Right hindlimb (tissue), 1 donor: Measurements from ENCODE around the gene AP1S2.
"Not testable (repeated sequence)": the region's sequence is repeated elsewhere in the genome, so short reads cannot be mapped to it uniquely, and the experiment has no call there.

ENCODE experiments used
- DNase-seq: peaks from one replicate; pipeline ENCODE4 v3.0.0-alpha.2; 2018

Gene AP1S2

DNA sequence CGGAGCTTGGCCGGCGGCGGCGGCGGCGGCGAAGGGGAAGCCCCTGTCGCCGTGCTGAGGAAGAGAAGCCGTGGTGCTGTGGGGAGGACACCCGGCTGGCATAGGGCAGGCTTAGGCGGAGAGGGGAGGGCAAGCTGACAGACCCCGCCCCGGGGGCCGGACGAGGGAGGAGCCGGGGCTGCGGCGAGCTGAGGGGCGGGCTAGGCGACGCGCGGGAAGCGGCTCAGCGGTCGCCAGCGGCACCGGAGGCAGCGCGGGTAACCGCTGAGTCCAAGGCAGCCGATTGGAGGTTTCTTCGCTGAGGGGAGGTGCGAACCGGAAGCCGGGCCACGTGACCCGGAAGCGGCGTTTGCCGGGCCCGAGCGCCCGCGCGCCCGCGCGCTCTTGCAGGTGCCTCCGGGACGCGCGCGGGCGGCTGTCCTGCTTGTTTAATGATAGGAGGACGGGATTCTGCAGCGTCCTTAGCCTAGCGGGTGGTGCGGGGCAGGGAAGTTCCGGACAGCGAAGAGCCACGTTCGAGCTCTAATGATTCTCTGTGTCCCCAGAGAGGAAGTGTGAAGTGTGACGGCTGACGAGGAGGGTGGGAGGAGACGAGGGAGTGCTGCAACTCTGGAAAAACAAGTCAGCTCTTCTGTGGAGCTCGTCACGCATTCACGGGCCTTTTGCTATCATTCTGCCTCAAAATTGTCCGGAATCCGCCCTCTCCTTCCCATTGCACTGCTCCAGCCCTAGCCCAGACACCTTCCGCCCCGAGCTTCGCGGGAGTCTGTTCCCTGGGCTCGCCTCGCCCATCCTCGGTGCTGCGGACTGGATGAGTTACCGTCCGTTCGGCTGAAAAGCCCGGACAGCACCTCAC is at the start of gene AP1S2:
AP1S2 (minus strand) TSS at position 102 of the 856 bp plus-strand sequence. CDS start 2,289 bp downstream, outside the sequence.
- peak; percentile 93 for DNase-seq

DNA sequence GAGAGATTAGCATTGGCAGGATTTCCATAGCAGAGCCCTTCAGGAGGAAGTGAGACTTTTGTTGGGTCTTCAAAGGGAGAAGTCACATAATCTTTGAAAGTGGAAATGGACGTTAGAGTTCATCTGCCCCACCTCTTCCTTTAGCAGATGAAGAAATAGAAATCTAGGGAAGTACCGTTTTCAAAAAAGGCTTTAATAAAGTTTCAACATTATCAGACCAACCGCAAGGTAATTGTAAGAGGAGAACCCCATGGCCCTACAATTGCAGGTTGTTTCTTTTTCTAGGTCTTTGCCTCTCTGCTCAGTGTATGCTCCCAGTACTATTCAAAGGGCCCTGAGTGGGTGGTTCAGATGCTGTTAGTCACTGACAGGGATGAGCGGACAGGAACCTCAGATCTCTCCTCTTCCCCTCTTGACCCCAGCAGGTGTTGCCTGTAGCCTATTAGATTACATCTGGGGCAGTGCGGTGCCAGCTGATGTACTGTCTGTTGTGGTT is 48.6 kb upstream of the AP1S2 start:
- no peak for DNase-seq

DNA sequence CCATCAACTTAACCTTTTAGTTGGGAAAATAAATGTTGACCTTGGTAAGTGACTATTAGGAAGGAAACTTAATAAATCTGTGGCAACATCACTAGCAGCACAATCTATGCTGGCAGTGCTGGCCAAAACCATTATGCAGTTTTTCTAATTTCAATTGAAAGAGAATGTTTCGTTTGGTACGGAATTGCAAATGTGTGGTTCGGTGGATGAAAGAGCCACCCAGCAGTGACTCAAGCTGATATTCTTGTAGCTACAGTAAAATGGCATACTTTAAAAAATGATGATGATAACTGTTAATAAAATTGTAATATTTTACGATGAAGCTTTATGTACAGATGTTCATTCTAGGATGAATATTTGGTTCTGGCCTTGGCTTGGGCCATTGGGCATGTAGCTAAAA is 40.7 kb upstream of the AP1S2 start:
- no peak for DNase-seq

DNA sequence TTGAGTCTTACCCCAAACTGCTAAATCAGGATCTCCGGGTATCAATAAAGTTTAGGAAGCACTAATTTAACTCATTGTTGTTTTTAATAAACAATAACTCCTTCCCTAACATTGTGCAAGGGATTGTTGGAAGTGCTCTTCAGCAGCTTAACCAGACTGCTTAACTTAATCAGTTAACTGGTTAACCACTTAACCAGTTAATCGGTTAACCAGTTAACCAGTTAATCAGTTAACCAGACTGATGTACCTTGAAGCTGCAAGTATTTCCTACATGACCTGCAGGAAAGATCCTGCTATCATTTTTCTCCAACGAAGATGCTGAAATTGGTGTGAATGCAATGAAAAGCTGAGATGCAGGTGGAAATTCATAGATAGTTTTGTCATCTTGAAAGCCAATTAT is 40.1 kb upstream of the AP1S2 start:
- no peak for DNase-seq

DNA sequence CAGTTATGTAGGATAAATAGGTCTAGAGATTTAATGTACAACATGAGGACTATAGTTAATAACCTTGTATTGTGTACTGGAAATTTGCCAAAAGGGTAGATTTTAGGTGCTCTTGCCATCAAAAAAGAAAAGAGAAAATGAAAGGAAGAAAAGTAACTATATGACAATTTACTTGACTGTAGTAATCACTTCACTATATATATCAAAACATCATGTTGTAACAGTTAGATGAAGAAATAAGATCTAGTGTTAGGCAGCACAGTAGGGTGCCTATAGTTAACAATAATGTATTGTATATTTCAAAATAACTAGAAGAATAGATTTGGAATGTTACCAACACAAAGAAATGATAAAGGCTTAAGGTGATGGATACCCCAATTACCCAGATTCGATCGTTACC is 35.9 kb upstream of the AP1S2 start:
- no peak for DNase-seq

DNA sequence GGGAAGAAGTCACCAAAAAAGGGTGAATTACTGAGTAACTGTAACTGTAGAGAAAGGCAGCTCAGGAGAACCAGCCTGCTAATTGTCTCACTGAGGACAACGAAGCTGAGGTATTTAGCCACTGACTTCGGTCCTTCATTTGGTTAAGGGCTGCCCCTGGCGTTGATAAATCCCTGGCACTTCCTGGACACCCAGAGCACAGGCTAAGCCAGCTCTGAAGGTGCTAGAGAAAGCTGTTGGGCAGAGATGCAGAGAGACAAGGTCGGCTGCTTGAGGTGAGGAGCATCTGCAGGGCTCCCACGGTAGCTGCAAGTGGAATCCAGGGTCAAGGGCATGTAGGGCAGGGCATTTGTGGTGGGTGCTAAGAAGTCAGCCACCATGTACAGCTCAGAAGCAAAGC is 33.4 kb upstream of the AP1S2 start:
- no peak for DNase-seq

DNA sequence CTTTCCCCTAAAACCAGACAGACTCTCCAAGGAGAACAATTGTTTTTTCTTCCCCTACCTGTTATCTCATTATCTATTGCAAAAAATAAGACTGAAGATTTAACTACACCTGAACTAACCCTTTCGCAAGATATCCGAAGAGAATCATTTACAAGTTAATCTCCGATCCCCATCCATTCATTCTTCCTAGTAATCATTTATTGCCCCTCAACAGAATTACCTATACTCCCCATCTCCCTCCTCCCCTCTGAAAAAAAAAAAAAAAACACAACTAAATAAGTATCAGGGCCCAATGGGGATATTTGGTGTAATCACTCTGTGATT is 28.9 kb upstream of the AP1S2 start:
- DNase-seq: no peak

DNA sequence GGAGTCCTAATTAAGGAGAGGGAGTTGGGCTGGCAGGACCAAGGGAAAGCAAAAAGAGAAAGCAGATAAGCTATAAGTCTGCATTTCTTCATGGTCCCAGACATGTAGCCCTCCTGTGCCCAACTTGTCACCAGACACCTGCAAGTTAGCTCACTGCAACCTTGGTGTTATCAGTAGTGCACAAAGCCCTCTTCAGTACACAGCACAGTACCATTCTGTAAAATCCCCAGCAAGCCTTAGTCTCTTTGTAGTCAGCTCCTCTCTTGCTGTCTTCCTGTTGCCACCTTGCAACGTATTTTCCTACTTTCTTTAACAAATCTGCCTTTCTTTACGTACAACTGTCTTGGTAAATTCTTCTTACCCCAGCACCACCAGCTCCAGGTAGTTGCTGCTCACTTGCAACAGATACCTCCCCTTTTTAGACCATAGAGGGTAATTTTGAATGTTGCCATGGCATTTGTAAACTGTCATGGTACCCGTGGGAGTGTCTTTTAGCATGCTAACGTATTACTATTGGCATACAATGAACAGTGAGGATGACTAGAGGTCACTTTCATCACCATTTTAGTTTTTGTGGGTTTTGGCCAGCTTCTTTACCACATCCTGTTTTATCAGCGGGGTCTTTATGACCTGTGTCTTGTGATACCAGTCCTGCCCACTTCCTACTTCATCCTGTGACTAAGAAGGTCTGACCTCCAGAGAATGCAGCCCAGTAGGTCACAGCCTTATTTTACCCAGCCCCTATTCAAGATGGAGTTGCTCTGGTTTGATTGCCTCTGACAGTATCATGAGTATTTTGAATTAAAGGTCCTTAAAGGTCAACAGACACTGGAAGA is 28.3 kb upstream of the AP1S2 start:
- DNase-seq: no peak

DNA sequence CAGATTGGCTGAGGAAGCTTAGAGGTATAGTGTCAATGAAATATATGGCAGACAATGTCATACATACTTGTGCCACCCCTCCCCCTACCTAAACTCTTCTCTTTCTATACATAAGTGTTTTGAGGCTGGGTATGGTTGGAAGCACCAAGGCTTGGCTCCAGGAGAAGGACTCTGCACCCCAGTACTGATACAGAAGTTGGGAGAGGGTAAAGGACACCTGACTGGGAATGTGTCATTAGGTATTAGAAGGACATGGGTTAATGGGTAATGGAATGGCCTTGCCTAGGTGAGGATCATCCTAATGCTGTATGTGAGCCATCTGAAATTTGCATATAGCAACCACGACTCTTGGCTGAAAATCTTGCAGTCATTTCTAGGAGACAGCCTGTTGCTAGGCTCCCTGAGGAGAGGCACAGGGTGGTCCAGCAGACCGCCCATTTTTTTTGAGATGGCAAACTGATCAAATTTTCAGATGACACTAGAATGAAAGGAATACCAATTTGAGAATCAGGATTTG is 26.8 kb upstream of the AP1S2 start:
- DNase-seq: no peak

DNA sequence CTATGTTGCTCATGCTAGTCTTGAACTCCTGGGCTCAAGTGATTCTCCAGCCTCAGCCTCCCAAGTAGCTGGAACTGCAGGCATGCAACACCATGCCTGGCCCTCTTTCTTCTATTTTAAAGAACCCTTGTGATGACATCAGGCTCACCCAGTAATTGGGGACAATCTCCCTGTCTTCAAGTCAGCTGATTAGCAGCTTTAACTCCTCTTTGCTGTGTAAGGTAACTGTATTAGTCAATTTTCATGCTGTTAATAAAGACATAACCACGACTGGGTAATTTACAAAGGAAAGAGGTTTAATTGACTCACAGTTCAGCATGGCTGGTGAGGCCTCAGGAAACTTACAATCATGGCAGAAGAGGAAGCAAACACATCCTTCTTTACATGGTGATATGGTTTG is 23.3 kb upstream of the AP1S2 start:
- not testable (repeated sequence) for DNase-seq

DNA sequence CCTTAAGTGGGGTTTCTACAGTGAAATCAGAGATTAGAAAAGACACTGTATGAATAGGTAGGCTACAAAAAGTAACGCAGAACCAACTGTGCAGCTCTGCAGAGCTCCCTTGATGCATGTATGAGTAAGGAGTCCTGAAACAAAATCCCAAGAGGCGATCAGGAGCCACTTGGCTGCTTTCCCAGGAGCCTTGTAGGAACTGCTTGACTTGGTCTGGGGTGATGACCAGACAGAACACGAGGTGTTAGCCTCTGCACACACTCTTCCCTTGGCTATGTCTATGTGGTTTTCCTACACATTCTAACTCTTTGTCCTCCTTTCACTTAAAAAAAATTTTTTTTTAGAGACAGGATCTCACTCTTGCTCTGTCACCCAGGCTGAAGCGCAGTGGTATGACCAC is 22.8 kb upstream of the AP1S2 start:
- no peak for DNase-seq

DNA sequence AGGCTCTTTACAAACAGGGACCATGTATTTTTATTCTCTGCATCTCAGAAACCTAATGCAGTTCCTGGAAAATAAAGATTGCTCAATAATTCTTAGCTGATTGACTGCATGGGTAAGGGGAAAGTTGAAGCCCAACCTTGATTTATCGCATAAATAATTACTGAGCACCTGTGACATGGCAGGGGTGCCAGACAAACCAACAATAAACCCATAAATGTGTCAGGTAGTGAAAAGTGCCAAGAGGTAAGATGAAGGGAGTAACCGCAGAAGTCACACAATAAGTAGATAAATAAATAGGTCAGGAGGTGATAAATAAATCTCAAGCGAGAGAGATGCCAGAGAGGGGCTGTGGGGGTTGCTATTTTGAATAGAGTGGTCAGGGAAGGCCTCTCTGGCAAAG is 20.1 kb upstream of the AP1S2 start:
- no peak for DNase-seq

DNA sequence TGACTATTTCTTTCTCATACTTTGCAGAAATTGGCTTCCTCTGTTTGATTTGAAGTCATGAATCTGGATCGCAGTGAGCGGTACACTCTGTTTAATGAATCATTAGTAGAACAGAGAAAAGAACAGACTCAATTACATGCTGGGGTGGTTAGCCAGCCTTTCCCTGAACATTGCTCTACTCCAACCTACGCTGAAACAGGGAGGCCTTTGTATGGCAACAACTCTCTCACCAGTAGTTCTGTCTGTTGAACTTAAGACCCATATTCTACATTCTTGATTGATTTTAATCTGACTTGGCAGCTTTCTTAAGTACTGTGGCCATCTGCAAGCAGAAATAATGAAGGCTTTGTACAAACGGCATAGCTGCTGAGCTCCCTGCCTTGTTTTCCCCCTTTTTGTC is 19.0 kb upstream of the AP1S2 start:
- DNase-seq: no peak

DNA sequence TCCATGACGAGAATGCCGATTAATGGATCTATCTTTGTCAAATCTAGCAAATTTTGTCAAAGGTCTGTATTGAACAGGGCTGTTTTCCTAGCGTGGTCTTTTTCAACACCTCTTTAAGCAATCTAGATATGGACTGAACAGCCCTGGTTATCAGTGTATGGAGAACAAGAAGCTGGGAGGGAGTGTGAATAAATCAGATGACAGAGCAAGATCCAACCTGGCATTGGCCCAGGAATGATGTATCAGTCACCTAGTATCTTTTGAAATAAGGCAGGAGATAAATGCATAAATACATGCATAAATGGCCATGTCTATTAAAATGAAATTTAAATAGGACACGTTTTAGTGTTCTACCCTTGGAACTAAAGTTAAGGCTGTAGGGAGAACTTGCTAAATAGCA is 15.7 kb upstream of the AP1S2 start:
- DNase-seq: no peak

DNA sequence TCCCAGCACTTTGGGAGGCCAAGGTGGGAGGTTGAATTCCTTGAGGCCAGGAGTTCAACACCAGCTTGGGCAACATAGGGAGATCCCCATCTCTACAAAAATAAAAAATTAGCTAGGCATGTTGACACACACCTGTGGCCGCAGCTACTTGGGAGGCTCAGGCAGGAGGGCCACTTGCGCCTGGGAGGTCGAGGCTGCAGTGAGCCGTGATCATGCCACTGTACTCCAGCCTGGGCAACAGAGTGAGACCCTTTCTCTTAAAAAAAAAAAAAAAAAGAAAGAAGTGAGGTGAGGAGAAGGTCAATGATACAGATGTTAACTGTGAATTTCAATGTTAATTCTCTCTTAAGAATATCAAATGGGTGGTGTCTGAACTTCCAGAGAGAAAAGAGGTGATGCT is 15.1 kb upstream of the AP1S2 start:
- no peak for DNase-seq

DNA sequence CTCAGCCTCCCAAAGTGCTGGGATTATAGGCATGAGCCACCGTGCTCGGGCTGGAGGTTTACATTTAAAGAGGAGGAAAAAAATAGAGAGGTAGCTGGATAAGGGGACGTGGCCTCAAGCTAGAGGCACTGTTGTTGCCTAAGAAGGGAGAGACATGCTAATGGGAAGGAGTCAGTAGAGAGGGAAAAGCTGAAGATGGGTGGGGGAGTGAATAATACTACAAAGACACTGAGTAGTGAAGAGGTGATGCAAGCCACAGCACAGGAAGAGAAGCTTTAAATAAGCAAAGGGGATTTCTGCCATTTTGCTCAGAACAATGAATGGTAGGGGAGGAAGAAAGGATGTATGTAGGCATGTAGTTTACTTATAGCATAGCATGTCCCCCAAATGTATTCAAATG is 11.5 kb upstream of the AP1S2 start:
- DNase-seq: no peak

DNA sequence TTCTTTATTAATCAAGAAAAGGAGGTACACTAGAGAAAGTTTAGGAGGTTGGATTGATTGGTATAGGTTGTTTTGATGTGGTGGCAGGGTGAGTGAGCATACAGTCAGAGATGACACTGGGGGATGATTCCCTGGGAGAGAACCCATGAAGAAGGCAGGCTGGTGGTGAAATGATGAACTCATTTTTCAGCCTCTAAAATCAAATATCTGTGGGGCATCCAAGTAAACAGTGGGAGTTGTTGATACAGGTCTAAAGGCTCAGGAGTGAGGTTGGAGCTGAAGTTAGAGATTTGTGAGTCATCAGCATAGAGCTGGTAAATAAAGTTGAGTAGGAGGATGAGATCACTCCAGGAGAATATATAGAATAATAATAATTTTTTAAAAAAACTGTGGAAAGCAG is 10.0 kb upstream of the AP1S2 start:
- DNase-seq: no peak

DNA sequence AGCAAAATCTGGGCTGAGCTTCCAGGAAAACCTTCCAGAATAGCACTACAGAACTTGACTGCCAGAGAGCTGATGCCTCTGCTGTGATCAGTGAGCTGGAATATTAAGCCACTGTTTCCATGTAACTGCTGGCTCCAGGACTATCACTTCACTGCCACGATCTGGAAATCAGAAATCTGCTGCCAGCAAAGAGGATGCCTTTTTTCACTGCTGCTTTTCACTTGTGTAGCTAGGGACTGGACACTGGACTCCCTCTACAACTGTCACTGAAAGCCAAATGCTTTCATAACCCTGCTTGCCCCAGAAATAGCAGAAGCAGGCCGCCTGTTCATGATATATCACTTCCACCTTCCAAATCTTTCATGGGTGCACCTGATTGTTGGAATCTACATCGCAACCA is 9.4 kb upstream of the AP1S2 start:
- peak; percentile 13 for DNase-seq

DNA sequence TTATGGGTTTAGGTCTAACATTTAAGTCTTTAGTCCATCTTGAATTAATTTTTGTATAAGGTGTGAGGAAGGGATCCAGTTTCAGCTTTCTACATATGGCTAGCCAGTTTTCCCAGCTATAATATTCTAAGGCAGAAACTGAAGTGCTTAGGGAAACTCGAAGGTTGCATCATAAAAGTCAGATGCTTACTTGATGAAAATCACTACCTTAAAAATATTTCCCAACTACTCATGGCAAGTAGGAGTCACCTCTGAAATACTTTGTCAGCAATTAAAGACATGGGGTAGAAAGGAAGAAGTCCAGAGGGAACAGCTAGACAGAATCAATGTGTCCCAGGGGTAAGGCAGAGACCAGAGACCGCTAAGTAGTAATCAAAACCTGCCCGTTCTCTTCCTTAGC is 6.3 kb upstream of the AP1S2 start:
- DNase-seq: no peak

DNA sequence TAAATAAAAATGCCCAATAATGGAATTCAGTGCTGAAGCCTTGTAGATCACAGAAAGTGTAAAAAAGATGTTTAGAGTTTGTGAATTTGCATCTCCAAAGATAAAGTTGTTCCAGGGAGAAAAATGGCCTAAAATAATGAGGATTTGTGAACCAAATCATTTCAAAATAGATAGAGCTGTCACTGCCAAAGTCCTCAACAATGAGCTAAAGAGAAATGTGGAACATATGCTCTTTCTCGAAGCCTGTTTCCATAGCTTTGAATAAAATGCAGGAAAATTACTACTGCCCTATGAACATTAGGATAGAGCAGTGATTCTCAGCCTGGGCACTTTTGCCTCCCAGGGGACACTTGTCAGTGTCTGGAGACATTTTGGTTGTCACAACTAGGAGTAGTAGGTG is 3.4 kb upstream of the AP1S2 start:
- DNase-seq: no peak

DNA sequence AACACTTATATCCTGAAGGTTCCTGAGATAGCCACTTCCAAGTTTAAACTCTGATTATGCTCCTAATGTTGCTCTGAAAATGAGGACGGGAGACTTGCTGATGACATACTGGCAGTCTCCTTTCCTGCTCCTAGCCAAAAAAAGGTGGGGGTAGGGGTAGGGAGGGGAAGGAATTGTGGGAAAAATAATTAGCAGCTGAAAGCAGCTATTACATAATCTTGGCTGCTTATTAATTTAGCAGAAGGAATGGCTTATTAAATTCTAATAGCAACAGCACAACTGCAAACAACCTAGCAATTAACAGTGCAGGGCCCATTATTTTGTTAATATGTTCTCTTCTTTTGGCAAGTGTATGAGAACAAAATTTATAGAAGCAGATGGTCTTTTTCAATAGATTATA is 2.0 kb upstream of the AP1S2 start:
- DNase-seq: no peak

DNA sequence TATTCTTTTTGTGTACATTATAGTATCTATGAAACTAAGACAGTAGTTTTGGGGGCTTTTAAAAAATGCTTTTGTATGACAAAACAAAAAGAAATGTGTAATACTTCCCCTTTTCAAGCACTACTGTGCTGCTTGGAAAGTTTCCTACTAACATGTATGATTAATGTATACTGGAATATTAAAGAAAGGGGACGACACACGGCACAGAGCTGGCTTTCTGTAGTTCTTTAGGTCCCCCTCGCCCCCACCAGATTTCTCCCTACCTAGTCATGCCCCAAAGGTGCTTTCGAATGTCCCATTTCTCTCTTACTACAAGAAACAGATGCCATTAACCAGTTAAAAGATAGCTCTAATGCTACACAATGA is 1.6 kb upstream of the AP1S2 start:
- no peak for DNase-seq

DNA sequence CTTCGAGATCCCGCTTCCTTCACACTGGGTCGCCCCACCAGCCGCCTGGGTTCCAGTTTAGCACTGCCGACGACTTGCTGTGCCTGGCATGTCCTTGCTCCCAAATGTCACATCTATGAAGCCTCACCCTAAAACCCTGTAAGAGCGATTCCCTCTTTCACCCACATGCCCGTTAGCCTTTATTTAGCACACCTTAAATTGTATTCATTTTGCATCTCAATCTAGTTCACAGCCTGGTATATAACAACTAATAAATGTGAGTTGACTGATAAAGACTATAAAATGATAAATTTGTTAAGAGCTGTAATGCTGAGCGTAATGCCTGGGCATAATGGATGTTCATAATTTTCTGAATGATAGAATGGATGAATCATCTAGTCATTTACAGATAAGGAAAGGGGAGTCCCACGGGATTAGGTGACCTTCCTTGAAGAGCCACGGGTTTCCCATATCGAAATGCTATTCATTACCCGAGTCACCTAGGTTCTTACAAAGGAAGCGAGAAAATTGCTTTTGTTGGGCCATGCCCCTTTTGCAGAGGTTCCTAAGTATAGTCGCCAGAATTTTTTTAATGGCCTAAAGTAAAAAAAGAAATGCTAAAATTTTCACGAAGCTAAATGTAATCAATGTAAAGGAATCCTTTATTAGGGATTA is 1.1 kb upstream of the AP1S2 start:
- no peak for DNase-seq
